ENCODE measurements around the gene RAB38. TPM values are rescaled to one million over a fixed set of nuclear protein-coding genes. Genes with fewer than 3 reads are reported as not detected.

Gene RAB38
- total RNA-seq, 2 experiments from 2014 or later: 0.19 TPM; not detected in 1

DNA sequence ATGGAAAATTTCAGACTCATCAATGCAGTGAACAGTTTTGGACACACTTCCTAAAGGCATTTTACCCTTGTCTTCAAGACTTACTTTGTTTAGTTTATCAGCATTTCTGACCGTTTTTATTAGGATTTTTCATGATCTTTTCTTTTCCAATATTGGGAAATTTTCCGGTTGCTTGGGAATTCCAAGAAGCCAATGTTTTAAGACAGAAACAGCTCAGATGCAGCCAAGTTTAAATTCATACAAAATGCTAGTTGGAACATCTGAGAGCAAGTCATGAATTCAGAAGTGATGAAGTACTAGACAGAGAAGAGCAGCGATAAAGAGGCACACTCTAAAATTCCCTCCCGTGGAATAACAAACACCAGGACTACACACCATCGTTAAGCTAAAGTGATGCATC, 68.6 kb downstream of the RAB38 start:
- Histone ChIP-seq H3K4me1 (ENCODE audit: insufficient read depth, low read length, poor library complexity, severe bottlenecking) (no peaks in the 10 kb centered on the region), H3K4me3 (ENCODE audit: low read depth, low read length, poor library complexity, severe bottlenecking) (no peak overlapping the region), H3K9me2 (ENCODE audit: insufficient read depth, low read length) (no peaks in the 10 kb centered on the region), H3K4me2 (ENCODE audit: low read length) (no peak overlapping the region), H3K79me2 (ENCODE audit: insufficient read depth, low read depth, low read length) (no peaks in the 10 kb centered on the region), H4K20me1 (ENCODE audit: insufficient read depth, low read length) (no peaks in the 10 kb centered on the region), H2AFZ (ENCODE audit: low read length) (no peak overlapping the region), H3K27ac (ENCODE audit: low read depth, low read length, poor library complexity, severe bottlenecking) (no peak overlapping the region), H3K36me3 (ENCODE audit: insufficient read depth, low read length) (no peaks in the 10 kb centered on the region), H3K9me3 (ENCODE audit: low read length) (no peaks in the 10 kb centered on the region)
- ChIA-PET POLR2A (interaction anchor here (0.6 to 1.3 kb wide), 3 partner anchors 10 to 270 kb away, joined by 3 to 4 read pairs (median 3); no protein-coding TSS in a partner anchor), CTCF (ENCODE audit: unreplicated experiment) (no interaction called here)
- DNase-seq (ENCODE audit: low spot score): no peak
- TF ChIP-seq EZH2phosphoT487 (IDR thresholded peaks at IDR 0.05; ENCODE audit: borderline replicate concordance, low read depth, low read length): no peak
- TF ChIP-seq, protein P1, sequence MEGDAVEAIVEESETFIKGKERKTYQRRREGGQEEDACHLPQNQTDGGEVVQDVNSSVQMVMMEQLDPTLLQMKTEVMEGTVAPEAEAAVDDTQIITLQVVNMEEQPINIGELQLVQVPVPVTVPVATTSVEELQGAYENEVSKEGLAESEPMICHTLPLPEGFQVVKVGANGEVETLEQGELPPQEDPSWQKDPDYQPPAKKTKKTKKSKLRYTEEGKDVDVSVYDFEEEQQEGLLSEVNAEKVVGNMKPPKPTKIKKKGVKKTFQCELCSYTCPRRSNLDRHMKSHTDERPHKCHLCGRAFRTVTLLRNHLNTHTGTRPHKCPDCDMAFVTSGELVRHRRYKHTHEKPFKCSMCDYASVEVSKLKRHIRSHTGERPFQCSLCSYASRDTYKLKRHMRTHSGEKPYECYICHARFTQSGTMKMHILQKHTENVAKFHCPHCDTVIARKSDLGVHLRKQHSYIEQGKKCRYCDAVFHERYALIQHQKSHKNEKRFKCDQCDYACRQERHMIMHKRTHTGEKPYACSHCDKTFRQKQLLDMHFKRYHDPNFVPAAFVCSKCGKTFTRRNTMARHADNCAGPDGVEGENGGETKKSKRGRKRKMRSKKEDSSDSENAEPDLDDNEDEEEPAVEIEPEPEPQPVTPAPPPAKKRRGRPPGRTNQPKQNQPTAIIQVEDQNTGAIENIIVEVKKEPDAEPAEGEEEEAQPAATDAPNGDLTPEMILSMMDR (conservative IDR thresholded peaks at IDR 0.05; ENCODE audit: low read length): no peak
- intact Hi-C loops (cut with micrococcal nuclease; ENCODE audit: unreplicated experiment): loop anchor here (10.0 kb wide), 1 partner anchor 778 kb away; no protein-coding TSS in a partner anchor
- BruUV-seq (replicated peaks): no TSS peak

DNA sequence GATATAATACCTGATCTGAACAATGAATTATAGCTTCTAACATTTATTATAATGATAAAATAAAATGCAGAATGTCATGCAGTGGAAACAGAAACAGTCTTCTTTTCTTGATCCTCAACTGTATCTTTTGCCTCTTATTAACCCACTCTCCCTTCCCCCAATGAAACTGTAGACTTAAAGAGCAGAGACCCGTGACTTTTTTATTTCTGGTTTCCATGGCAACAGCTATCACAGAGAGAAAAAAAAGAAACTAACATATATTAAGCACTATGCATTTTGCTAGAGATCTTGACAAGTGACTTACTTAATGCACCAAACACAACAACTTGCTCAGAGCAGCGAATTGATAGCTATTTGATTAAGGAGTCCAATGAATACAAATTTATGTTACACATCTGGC, 69.3 kb downstream of the RAB38 start:
- no TSS peak for BruUV-seq (replicated peaks)
- intact Hi-C loops (cut with micrococcal nuclease; ENCODE audit: unreplicated experiment): loop anchor here (10.0 kb wide), 1 partner anchor 779 kb away; no protein-coding TSS in a partner anchor

GRCh38 chr11:88105526-88105925, 69.7 kb downstream of the RAB38 start:
- ChIA-PET CTCF (ENCODE audit: unreplicated experiment) (no interaction called here), POLR2A (interaction anchor here (0.7 to 1.3 kb wide), 4 partner anchors 12 to 251 kb away, joined by 3 to 4 read pairs (median 4); no protein-coding TSS in a partner anchor)
- Histone ChIP-seq H4K20me1 (ENCODE audit: insufficient read depth, low read length) (no peaks in the 10 kb centered on the region), H3K79me2 (ENCODE audit: insufficient read depth, low read depth, low read length) (no peaks in the 10 kb centered on the region), H3K27ac (ENCODE audit: low read depth, low read length, poor library complexity, severe bottlenecking) (no peak overlapping the region), H3K9me3 (ENCODE audit: low read length) (no peaks in the 10 kb centered on the region), H3K36me3 (ENCODE audit: insufficient read depth, low read length) (no peaks in the 10 kb centered on the region), H3K4me3 (ENCODE audit: low read depth, low read length, poor library complexity, severe bottlenecking) (no peak overlapping the region), H2AFZ (ENCODE audit: low read length) (no peak overlapping the region), H3K9me2 (ENCODE audit: insufficient read depth, low read length) (no peaks in the 10 kb centered on the region), H3K4me2 (ENCODE audit: low read length) (no peak overlapping the region), H3K4me1 (ENCODE audit: insufficient read depth, low read length, poor library complexity, severe bottlenecking) (no peaks in the 10 kb centered on the region)
- no TSS peak for BruUV-seq (replicated peaks)
- no peak for TF ChIP-seq EZH2phosphoT487 (IDR thresholded peaks at IDR 0.05; ENCODE audit: borderline replicate concordance, low read depth, low read length)
- TF ChIP-seq, protein P1 (conservative IDR thresholded peaks at IDR 0.05; ENCODE audit: low read length): no peak
- intact Hi-C loops (cut with micrococcal nuclease; ENCODE audit: unreplicated experiment): loop anchor here (10.0 kb wide), 1 partner anchor 779 kb away; no protein-coding TSS in a partner anchor
- DNase-seq (ENCODE audit: low spot score): no peak

More for the DNA sequence above, 69.3 kb downstream of the RAB38 start:
- no peak overlapping the region for H3K27ac ChIP-seq (ENCODE audit: low read depth, low read length, poor library complexity, severe bottlenecking)
- DNase-seq (ENCODE audit: low spot score): peak; percentile 1
- POLR2A ChIA-PET: interaction anchor here (0.6 to 1.3 kb wide), 5 partner anchors 12 to 923 kb away, joined by 3 to 7 read pairs (median 4); no protein-coding TSS in a partner anchor
- no peaks in the 10 kb centered on the region for H4K20me1 ChIP-seq (ENCODE audit: insufficient read depth, low read length)
- no peaks in the 10 kb centered on the region for H3K79me2 ChIP-seq (ENCODE audit: insufficient read depth, low read depth, low read length)
- no peaks in the 10 kb centered on the region for H3K4me1 ChIP-seq (ENCODE audit: insufficient read depth, low read length, poor library complexity, severe bottlenecking)
- H2AFZ ChIP-seq (ENCODE audit: low read length): no peak overlapping the region
- no peak overlapping the region for H3K4me2 ChIP-seq (ENCODE audit: low read length)
- H3K9me2 ChIP-seq (ENCODE audit: insufficient read depth, low read length): no peaks in the 10 kb centered on the region
- no peaks in the 10 kb centered on the region for H3K9me3 ChIP-seq (ENCODE audit: low read length)
- no peaks in the 10 kb centered on the region for H3K36me3 ChIP-seq (ENCODE audit: insufficient read depth, low read length)
- no peak overlapping the region for H3K4me3 ChIP-seq (ENCODE audit: low read depth, low read length, poor library complexity, severe bottlenecking)
- no peak for TF ChIP-seq EZH2phosphoT487 (IDR thresholded peaks at IDR 0.05; ENCODE audit: borderline replicate concordance, low read depth, low read length)
- TF ChIP-seq, protein P1 (conservative IDR thresholded peaks at IDR 0.05; ENCODE audit: low read length): no peak
- CTCF ChIA-PET (ENCODE audit: unreplicated experiment): no interaction called here

Measured in OCI-LY7 (cell line).